GM12864 (cell line): ENCODE data around the gene HK3.

Experiments used
- DNase-seq: peaks from one replicate; pipeline ENCODE4 v3.0.0-alpha.2; 2011; ENCODE audit warnings: low read depth
- H3K4me3 ChIP-seq: 2 replicates; pipeline ENCODE4 v1.5.1; 2011; ENCODE audit warnings: mild to moderate bottlenecking, low read depth, low read length, control low read depth
- CTCF ChIP-seq: IDR thresholded peaks from 2 replicates; pipeline ENCODE4 v1.5.1; 2011; ENCODE audit warnings: low read depth, mild to moderate bottlenecking, moderate library complexity, low read length, control low read depth, inconsistent platforms; ENCODE audit errors: missing control alignments

HK3 gene

GRCh38 chr5:176844706-176845391 lies 54.3 kb downstream of the HK3 start:
- no peak overlapping the region for H3K4me3 ChIP-seq
- DNase-seq: no peak
- TF ChIP-seq CTCF: no peak

GRCh38 chr5:176844281-176844680 lies 54.9 kb downstream of the HK3 start:
- TF ChIP-seq CTCF: no peak
- H3K4me3 ChIP-seq: no peak overlapping the region

GRCh38 chr5:176843673-176844072 lies 55.5 kb downstream of the HK3 start:
- no peak for DNase-seq
- H3K4me3 ChIP-seq: no peak overlapping the region
- no peak for TF ChIP-seq CTCF

More at GRCh38 chr5:176844281-176844680, 54.9 kb downstream of the HK3 start:
- no peak for DNase-seq

GRCh38 chr5:176837707-176838115 lies 61.4 kb downstream of the HK3 start:
- TF ChIP-seq CTCF: no peak
- DNase-seq: no peak
- H3K4me3 ChIP-seq: no peak overlapping the region

- no peak overlapping the region for H3K4me3 ChIP-seq
- DNase-seq: no peak
- TF ChIP-seq CTCF: no peak
These were observed 62.1 kb downstream of the HK3 start for GRCh38 chr5:176836811-176837706.

GRCh38 chr5:176835918-176836317 lies 63.2 kb downstream of the HK3 start:
- no peak for DNase-seq
- no peak for TF ChIP-seq CTCF
- no peak overlapping the region for H3K4me3 ChIP-seq
